ENCODE results near the gene ZNF611.
A peak's percentile ranks its signal among the peaks of the same experiment; 100 is the strongest.

GRCh38 chr19:52748336-52748950 lies 13.6 kb upstream of the ZNF611 start:
- TF ChIP-seq EP300 (IDR thresholded peaks at IDR 0.05) (no peak), CTCF (IDR thresholded peaks at IDR 0.05) (peak; percentile 35 to 61 (median 50)), POLR2A (IDR thresholded peaks at IDR 0.05; ENCODE audit: low read depth) (no peak), POLR2AphosphoS5 (IDR thresholded peaks at IDR 0.05) (no peak)

Data from esophagus muscularis mucosa (tissue), 4 donors.